HAP-1 (cell line): ENCODE measurements around the gene ANGPTL2.

ENCODE experiments used
- DNase-seq, 2 experiments: peaks; one replicate each; pipeline ENCODE4 v3.0.0-alpha.2; 2016 to 2020; ENCODE audit warnings: low spot score in 2 of 2
- H3K27me3 ChIP-seq: fragments of 250-450 bp; sonication (Bioruptor Pico); 2 replicates; pipeline ENCODE4 v1.5.1; 2020; ENCODE audit warnings: low read depth, mild to moderate bottlenecking, moderate library complexity
- H3K36me3 ChIP-seq: fragments of 250-450 bp; sonication (Bioruptor Pico); replicated peaks from 2 replicates; pipeline ENCODE4 v1.5.1; 2020; ENCODE audit warnings: mild to moderate bottlenecking
- H3K4me1 ChIP-seq: fragments of 250-450 bp; sonication (Bioruptor Pico); 2 replicates; pipeline ENCODE4 v1.5.1; 2020; ENCODE audit warnings: mild to moderate bottlenecking
- H3K4me3 ChIP-seq: fragments of 250-450 bp; sonication (Bioruptor Pico); 2 replicates; pipeline ENCODE4 v1.5.1; 2020; ENCODE audit warnings: mild to moderate bottlenecking, moderate library complexity
- H3K9me3 ChIP-seq: fragments of 250-450 bp; sonication (Bioruptor Pico); 2 replicates; pipeline ENCODE4 v1.5.1; 2020; ENCODE audit warnings: mild to moderate bottlenecking, moderate library complexity
- in situ Hi-C: fragments of 300-500 bp; cut with MboI; formaldehyde crosslinking; loops from 3 replicates; pipeline ENCODE4 v1.14.3; 2020; ENCODE audit warnings: low sequenced_read_pairs, inconsistent platforms, mixed read lengths

The ANGPTL2 gene

GRCh38 chr9:127162046-127162863 lies 39.8 kb upstream of the ANGPTL2 start:
- no peaks in the 10 kb centered on the region for H3K27me3 ChIP-seq
- H3K4me1 ChIP-seq: no peaks in the 10 kb centered on the region
- no peaks in the 10 kb centered on the region for H3K36me3 ChIP-seq
- no peaks in the 10 kb centered on the region for H3K9me3 ChIP-seq
- in situ Hi-C loops: no loop called here
- DNase-seq: no peak
- H3K4me3 ChIP-seq: no peak overlapping the region

GRCh38 chr9:127161081-127161624 lies 38.7 kb upstream of the ANGPTL2 start:
- Histone ChIP-seq H3K36me3 (no peaks in the 10 kb centered on the region), H3K4me1 (no peaks in the 10 kb centered on the region), H3K9me3 (no peaks in the 10 kb centered on the region), H3K4me3 (no peak overlapping the region), H3K27me3 (no peaks in the 10 kb centered on the region)
- in situ Hi-C loops: no loop called here
- DNase-seq: no peak

DNA sequence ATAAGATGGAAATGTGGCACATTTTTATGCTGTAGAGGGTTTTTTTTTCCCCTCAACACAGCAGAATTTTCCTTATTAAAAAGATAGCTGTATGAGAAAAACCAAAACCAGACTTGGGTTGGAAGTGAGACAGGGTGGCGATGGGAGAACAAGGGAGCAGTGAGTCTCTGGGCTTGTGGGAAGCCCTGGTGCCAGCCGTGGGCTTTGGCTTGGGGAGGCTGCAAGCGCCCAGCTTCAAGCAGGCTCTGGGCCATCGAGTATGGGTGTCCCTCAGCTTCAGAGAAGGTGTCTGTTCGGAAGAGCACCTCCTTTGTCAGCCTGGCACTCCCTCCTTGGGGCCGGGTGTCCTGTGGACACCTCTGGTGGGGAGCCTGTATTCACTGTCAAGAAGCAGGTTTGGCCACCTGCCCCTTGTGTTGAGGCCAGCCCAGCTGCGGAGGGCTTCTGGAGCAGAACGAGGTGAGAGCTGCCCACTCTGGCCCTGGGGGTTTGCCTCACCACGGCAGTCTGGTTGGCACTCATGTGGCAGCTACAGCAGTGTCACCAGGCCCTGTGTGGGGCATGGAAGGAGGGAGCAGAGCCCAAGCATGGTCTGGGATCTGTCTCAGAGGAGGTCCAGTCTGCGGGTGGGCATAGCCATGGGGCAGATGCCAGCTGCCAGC lies 37.6 kb upstream of the ANGPTL2 start:
- no peak for DNase-seq
- in situ Hi-C loops: no loop called here
- no peaks in the 10 kb centered on the region for H3K27me3 ChIP-seq
- H3K36me3 ChIP-seq: no peaks in the 10 kb centered on the region
- no peak overlapping the region for H3K4me3 ChIP-seq
- H3K4me1 ChIP-seq: no peaks in the 10 kb centered on the region
- H3K9me3 ChIP-seq: no peaks in the 10 kb centered on the region

- H3K4me1 ChIP-seq: no peaks in the 10 kb centered on the region
These were observed 36.9 kb upstream of the ANGPTL2 start for GRCh38 chr9:127159325-127159801.

GRCh38 chr9:127158786-127159324 lies 36.4 kb upstream of the ANGPTL2 start:
- H3K4me3 ChIP-seq: no peak overlapping the region
- no peaks in the 10 kb centered on the region for H3K27me3 ChIP-seq
- no peaks in the 10 kb centered on the region for H3K4me1 ChIP-seq
- H3K36me3 ChIP-seq: no peaks in the 10 kb centered on the region
- in situ Hi-C loops: no loop called here
- no peaks in the 10 kb centered on the region for H3K9me3 ChIP-seq
- DNase-seq: no peak

More at GRCh38 chr9:127159325-127159801, 36.9 kb upstream of the ANGPTL2 start:
- H3K27me3 ChIP-seq: no peaks in the 10 kb centered on the region
- no peak for DNase-seq
- no peaks in the 10 kb centered on the region for H3K9me3 ChIP-seq
- H3K4me3 ChIP-seq: no peak overlapping the region
- no peaks in the 10 kb centered on the region for H3K36me3 ChIP-seq
- in situ Hi-C loops: no loop called here

DNA sequence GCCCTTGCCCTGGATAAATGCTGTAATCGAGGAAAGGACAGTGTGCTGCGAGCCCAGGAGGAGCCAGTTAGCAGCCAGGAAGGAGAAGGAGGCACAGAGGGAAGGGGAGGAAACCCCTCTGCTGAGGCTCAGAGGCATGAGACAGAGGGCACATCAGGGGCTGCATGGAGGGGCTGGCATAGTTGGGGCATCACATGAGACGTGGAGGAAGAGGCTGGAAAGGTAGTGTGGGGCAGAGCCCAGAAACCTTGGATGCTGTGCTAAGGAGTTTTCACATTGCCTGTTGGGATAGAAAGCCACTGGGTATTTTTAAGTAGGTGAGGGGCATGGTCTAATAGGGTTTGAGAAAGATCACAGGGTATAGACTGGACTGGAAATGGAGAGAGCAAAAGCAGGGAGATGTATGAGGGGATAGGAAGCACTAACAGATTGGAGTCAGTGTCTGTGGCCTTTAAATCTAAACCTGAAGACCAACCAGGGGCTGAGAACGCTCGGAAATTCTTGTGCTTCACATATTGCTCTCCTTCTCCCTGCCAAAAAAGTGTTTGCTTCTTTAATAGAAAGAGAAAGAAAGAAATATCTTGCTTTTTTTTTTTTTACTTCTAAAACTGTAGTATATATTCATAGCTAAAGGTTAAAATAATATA lies 33.0 kb upstream of the ANGPTL2 start:
- in situ Hi-C loops: no loop called here
- H3K4me3 ChIP-seq: no peak overlapping the region
- no peaks in the 10 kb centered on the region for H3K4me1 ChIP-seq
- DNase-seq: no peak
- H3K27me3 ChIP-seq: no peaks in the 10 kb centered on the region
- no peaks in the 10 kb centered on the region for H3K36me3 ChIP-seq
- H3K9me3 ChIP-seq: no peaks in the 10 kb centered on the region

- H3K4me3 ChIP-seq: no peak overlapping the region
- no peaks in the 10 kb centered on the region for H3K27me3 ChIP-seq
- no peaks in the 10 kb centered on the region for H3K9me3 ChIP-seq
- no peak for DNase-seq
- in situ Hi-C loops: no loop called here
- no peaks in the 10 kb centered on the region for H3K36me3 ChIP-seq
- no peaks in the 10 kb centered on the region for H3K4me1 ChIP-seq
These were observed 32.2 kb upstream of the ANGPTL2 start for GRCh38 chr9:127154390-127155191.

DNA sequence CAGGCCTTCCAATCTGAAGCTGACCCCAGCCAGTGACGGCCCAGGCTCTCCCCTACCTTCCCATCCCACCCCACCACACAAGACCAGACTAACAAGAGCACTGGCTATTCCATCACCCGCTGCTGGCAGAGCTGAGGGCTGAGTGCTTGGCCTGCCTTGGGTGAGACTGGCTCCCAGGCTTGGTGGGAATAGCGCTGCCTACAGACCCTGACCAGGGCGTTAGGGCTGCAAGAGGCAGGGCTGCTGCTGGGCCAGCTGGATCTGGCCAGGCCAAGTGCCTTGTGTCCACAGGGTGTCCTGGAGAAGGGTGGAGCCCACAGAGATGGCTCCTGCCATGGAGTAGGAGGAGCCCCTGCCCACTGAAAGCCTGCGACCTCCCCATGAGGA lies 31.6 kb upstream of the ANGPTL2 start:
- H3K4me3 ChIP-seq: no peak overlapping the region
- H3K9me3 ChIP-seq: no peaks in the 10 kb centered on the region
- no peaks in the 10 kb centered on the region for H3K36me3 ChIP-seq
- in situ Hi-C loops: no loop called here
- H3K4me1 ChIP-seq: no peaks in the 10 kb centered on the region
- no peaks in the 10 kb centered on the region for H3K27me3 ChIP-seq
- no peak for DNase-seq

DNA sequence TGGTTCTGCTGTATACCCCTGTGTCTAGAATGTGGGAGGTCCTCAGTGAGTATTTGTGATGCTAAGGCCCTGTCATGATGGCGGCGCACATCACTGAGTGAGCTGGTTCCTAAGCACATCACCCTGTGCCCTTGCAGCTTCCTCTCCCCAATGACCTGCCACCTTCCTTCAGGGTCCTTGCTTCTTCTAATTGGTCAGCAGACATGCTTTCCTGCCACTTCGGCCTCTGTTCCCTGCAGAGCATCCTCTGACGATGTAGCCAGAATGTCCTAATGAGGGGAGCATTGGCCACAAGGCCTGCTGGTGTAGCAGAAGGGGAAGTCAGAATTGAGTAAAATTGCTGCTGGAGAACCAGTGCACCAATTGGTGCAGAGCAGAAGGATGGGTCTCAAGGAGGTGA lies 31.1 kb upstream of the ANGPTL2 start:
- Histone ChIP-seq H3K4me3 (no peak overlapping the region), H3K27me3 (no peaks in the 10 kb centered on the region), H3K9me3 (no peaks in the 10 kb centered on the region), H3K4me1 (no peaks in the 10 kb centered on the region), H3K36me3 (no peaks in the 10 kb centered on the region)
- DNase-seq: no peak
- in situ Hi-C loops: no loop called here

DNA sequence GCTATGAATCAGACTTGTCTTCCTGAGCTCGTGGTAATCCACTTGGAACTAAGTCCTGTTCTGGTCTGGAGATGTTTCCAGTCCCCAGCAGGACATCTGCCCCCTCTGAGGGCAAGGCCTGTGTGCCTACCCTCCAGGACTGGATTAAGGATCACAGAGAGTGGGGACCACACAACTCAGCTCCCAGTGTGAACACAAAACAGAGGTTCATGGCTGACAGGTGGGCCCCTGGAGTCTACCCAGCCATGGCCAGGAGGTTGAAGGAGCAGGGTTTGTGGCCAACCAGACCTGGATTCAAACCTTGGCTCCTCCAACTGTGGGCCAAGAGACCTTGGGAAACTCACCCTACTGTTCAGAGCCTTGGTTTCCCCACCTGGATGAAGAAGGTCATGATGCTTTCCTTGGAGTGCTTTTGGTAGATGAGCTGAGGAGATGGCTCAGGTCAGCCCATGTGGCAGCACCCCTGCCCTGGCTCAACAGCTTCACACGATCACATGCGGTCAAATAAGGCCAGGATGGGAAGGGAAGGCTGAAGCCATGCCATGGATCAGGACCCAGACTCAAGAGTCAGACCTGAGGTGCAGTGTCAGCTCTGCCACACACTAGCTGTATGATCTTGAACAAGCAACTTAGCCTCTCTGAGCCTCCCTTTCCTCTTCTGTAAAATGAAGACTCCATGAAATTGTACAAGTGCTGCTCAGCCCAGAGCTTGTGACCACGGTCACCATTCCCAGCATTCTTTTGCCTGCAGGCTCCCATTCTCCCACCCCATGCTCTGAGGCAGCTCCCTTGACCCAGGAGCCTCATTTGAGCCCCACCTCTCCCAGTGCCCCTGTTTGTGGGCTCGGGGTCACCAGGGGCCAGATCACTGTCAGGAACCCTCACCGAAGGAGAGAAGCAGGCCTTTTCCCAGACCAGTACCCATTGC lies 27.3 kb upstream of the ANGPTL2 start:
- Histone ChIP-seq H3K36me3 (no peaks in the 10 kb centered on the region), H3K27me3 (no peaks in the 10 kb centered on the region), H3K9me3 (no peaks in the 10 kb centered on the region), H3K4me3 (no peak overlapping the region), H3K4me1 (no peaks in the 10 kb centered on the region)
- in situ Hi-C loops: no loop called here
- DNase-seq: no peak

GRCh38 chr9:127149010-127149409 lies 26.6 kb upstream of the ANGPTL2 start:
- Histone ChIP-seq H3K4me1 (no peaks in the 10 kb centered on the region), H3K36me3 (no peaks in the 10 kb centered on the region), H3K4me3 (no peak overlapping the region), H3K9me3 (no peaks in the 10 kb centered on the region), H3K27me3 (no peaks in the 10 kb centered on the region; the same call in 1 of the 2 replicates)
- in situ Hi-C loops: no loop called here
- DNase-seq: no peak

- Histone ChIP-seq H3K36me3 (no peaks in the 10 kb centered on the region), H3K27me3 (no peaks in the 10 kb centered on the region; the same call in 1 of the 2 replicates), H3K4me1 (no peaks in the 10 kb centered on the region), H3K9me3 (no peaks in the 10 kb centered on the region), H3K4me3 (no peak overlapping the region)
- DNase-seq: no peak
- in situ Hi-C loops: no loop called here
These were observed 25.6 kb upstream of the ANGPTL2 start for GRCh38 chr9:127148014-127148413.
